HG02981 (cell line): ENCODE measurements around the gene KRTAP9-3.
"Not testable (repeated sequence)": the region's sequence is repeated elsewhere in the genome, so short reads cannot be mapped to it uniquely, and the experiment has no call there.

Experiments
- ATAC-seq: cut with Tn5 transposase; IDR thresholded peaks from one replicate; pipeline ENCODE4 v1.9.1; 2021; ENCODE audit warnings: mild to moderate bottlenecking, moderate library complexity; ENCODE audit not compliant: unreplicated experiment

Gene KRTAP9-3

DNA sequence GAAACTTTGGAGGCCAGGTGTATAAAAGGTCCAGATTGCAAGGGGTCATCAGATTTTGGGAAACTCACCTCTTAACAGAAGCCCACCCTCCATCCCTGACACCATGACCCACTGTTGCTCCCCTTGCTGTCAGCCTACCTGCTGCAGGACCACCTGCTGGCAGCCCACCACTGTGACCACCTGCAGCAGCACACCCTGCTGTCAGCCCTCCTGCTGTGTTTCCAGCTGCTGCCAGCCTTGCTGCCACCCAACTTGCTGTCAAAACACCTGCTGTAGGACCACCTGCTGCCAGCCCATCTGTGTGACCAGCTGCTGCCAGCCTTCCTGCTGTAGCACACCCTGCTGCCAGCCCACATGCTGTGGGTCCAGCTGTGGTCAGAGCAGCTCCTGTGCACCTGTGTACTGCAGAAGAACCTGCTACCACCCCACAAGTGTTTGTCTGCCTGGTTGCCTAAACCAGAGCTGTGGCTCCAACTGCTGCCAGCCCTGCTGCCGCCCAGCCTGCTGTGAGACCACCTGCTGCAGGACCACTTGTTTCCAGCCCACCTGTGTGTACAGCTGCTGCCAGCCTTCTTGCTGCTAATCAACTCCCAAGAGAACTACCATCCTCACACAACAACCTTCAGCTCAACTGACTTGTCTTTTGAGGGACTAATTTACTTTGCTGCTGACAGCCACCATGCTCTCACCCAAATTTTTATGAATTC is at the start of gene KRTAP9-3:
Gene KRTAP9-3 (plus strand): TSS at position 51 of the 707 bp plus-strand sequence. CDS start 53 bp downstream, at position 104.
- ATAC-seq: not testable (repeated sequence)

DNA sequence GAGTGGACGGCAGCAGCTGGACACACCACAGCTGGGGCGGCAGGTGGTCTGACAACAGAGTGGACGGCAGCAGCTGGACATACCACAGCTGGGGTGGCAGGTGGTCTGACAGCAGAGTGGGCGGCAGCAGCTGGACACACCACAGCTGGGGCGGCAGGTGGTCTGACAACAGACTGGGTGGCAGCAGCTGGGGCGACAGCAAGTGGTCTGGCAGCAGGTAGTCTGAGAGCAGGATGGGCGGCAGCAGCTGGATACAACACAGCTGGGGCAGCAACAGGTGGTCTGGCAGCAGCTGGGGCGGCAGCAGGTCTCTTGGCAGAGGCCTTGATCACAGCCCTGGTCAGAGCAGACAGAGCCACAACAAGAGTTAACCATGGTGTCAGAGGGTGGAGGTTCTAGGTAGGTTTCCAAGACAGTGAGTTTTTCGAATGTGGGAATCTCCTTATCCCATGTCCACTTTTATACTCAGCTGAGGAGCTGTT is 47.7 kb upstream of the KRTAP9-3 start, which contains the start of gene KRTAP4-1:
Gene KRTAP4-1 (minus strand): TSS at position 432 of the 482 bp plus-strand sequence. CDS start 57 bp downstream, at position 375.
- no peak for ATAC-seq

- ATAC-seq: no peak
These were observed 47.2 kb upstream of the KRTAP9-3 start for GRCh38 chr17:41185001-41185400.

DNA sequence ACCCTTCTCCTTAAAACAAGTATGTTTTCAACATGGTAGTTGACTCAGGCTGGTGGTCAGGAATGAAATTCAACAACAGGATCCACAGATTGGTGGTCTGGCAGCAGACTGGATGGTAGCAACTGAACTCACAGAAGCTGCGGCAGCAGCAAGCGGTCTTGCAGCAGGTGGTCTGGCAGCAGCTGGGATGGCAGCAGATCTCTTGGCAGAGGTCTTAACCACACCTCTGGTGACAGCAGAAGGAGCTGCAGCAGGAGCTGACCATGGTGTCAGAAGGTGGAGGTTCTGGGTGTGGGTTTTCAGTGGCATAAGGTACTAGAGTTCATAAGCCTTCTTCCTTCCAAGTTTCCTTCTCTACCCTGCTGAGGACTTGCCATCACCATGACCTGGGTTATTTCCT is 45.4 kb upstream of the KRTAP9-3 start:
- no peak for ATAC-seq

GRCh38 chr17:41189837-41190318 is 42.4 kb upstream of the KRTAP9-3 start, which contains the start of gene KRTAP9-1:
KRTAP9-1 (plus strand) TSS chr17:41189887; CDS start chr17:41189887, 0 bp downstream.
- not testable (repeated sequence) for ATAC-seq

DNA sequence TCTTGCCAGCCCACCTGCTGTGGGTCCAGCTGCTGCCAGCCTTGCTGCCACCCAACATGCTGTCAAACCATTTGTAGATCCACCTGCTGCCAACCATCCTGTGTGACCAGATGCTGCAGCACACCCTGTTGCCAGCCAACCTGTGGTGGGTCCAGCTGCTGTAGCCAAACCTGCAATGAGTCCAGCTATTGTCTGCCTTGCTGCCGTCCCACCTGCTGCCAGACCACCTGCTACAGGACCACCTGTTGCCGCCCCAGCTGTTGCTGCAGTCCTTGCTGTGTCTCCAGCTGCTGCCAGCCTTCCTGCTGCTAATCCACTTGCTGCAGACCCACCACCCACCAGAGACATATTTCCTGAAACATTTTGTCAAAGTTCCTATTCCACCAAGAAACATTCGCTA is 41.9 kb upstream of the KRTAP9-3 start:
- no peak for ATAC-seq

DNA sequence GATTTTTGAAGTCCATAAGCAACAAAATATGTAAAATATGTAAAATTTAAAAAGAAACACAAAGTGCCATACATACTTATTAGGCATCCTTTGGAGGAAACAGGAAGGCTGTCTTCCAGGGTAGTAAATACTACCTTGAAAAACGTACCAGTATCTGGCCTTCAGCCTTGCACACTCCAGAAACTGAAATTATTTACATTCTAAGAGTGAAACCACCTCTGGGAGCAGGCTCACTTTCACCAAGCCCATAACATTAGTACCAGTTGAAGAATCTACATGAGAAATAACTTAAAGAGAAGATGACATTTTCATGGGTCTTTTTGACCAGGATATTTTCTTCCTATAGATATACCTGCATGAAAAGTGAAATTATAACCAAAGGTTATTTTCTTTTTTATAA is 36.2 kb upstream of the KRTAP9-3 start:
- ATAC-seq: no peak

DNA sequence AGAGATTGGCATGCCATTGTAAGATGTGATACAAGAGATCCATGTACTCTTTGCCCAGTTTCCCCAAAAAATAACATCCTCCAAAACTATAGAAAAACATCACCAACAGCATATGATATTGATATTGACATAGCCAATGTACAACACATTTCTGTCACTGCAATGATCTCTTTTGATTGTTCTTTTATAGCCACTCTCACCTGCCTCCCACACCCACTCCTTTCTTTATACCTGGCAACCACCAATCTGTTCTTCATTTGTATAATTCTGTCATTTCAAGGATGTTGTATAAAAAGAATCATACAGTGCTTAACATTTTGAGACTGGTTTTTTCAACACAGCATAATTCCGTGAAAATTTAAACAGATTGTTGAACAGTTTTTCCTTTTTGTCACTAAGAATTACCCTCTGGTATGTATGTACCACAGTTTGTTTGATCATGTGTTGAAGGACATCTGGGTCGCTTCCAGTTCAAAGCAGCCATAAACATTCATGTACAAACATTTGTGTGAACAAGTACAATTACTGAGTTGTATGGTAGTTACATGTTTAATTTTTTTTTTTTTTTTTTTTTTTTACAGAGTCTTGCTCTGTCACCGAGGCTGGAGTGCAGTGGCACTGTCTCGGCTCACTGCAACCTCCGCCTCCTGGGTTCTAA is 32.7 kb upstream of the KRTAP9-3 start:
- no peak for ATAC-seq

- no peak for ATAC-seq
These were observed 20.3 kb upstream of the KRTAP9-3 start for GRCh38 chr17:41211845-41212466.

DNA sequence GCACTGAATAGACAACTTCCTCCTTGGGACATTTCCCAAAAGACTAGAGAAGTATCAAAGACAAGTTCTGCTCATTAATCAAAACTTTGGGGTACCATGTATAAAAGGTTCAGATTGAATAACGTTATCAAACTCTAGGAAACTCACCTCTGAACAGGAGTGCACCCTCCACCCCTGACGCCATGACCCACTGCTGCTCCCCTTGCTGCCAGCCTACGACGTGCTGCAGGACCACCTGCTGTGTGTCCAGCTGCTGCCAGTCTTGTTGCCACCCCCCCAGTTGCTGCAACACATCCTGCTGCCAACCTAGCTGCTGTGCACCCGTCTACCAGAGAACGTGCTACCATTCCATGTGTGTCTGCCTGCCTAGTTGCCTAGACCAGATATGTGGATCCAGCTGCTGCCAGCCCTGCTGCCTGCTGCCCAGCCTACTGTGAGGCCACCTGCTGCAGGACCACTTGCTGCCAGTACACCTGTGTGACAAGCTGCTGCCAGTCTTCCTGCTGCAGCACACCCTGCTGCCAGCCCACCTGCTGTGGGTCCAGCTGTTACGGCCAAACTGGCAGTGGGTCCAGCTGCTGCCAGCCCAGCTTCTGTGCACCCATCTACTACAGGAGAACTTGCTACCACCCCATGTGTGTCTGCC is 19.6 kb upstream of the KRTAP9-3 start:
- ATAC-seq: no peak

- no peak for ATAC-seq
These were observed 16.6 kb upstream of the KRTAP9-3 start for GRCh38 chr17:41215681-41216080.

DNA sequence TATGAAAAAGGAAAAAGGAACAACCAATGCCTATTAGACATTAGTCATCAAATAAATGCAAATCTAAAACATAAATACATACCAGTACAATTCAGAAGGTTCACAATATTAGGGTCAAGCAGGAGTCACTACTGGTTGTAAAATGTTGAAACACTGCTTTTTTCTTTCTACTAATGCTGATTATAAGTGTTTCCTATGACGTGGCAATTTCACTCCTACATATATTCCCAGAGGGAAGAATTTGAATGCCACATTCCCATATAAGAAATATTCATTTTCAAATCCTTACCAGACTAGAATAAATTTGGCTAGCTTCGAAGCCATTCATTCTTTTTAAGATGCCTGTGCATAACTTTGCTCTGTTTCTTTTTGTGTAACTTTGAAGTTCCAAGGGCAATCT is 8.4 kb upstream of the KRTAP9-3 start:
- ATAC-seq: no peak

DNA sequence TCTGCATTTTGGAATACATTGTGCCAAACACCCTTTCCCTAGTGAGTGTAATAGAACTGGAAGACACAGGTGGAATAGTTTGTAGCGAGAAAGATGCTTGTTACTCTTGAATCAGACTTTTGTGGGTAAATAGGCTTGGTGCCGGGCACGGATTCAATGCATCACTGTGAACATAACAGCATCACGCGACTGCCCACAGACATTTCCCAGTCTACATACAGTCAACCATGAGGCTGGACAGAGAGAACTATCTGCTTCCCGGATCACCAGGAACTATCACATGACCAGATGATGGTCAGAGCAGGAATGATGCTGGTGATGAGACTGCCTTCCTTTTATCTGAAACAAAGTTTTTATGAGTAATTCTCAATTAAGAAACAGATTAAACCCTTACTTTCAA is 6.2 kb upstream of the KRTAP9-3 start:
- ATAC-seq: no peak

DNA sequence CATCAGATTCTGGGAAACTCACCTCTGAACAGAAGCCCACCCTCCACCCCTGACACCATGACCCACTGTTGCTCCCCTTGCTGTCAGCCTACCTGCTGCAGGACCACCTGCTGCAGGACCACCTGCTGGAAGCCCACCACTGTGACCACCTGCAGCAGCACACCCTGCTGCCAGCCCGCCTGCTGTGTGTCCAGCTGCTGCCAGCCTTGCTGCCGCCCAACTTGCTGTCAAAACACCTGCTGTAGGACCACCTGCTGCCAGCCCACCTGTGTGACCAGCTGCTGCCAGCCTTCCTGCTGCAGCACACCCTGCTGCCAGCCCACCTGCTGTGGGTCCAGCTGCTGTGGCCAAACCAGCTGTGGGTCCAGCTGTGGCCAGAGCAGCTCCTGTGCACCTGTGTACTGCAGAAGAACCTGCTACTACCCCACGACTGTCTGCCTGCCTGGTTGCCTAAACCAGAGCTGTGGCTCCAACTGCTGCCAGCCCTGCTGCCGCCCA is 5.6 kb upstream of the KRTAP9-3 start, which contains the start of gene KRTAP9-2:
Gene KRTAP9-2 (plus strand): TSS at position 51 of the 498 bp plus-strand sequence. CDS start 7 bp downstream, at position 58.
- ATAC-seq: not testable (repeated sequence)

- no peak for ATAC-seq
These were observed 2.2 kb upstream of the KRTAP9-3 start for GRCh38 chr17:41230094-41230493.

DNA sequence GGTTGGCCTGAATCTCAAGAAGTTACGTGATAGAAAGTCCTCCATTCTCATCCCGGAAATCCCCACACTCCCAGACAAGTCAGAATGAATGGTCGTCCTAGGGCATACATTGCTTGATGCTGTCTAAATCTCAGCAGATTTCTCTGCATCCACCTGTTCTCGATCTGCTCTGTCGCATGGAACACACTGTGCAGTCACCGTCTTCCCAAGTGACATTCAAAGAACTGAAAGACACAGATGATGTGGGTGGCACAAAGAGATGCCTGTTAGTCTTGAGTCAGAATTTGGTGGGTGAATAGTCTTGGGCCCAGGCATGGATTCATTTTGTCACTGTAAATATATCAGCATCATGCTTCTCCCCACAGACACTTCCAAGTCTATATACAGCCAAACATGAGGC is 518 bp upstream of the KRTAP9-3 start:
- ATAC-seq: no peak

- not testable (repeated sequence) for ATAC-seq
These were observed 4.9 kb downstream of the KRTAP9-3 start for GRCh38 chr17:41237116-41237515.

GRCh38 chr17:41237949-41238437 is 5.7 kb downstream of the KRTAP9-3 start, which contains the start of gene KRTAP9-8:
KRTAP9-8 (plus strand) TSS chr17:41237999; CDS start chr17:41238052, 53 bp downstream.
- ATAC-seq: not testable (repeated sequence)

DNA sequence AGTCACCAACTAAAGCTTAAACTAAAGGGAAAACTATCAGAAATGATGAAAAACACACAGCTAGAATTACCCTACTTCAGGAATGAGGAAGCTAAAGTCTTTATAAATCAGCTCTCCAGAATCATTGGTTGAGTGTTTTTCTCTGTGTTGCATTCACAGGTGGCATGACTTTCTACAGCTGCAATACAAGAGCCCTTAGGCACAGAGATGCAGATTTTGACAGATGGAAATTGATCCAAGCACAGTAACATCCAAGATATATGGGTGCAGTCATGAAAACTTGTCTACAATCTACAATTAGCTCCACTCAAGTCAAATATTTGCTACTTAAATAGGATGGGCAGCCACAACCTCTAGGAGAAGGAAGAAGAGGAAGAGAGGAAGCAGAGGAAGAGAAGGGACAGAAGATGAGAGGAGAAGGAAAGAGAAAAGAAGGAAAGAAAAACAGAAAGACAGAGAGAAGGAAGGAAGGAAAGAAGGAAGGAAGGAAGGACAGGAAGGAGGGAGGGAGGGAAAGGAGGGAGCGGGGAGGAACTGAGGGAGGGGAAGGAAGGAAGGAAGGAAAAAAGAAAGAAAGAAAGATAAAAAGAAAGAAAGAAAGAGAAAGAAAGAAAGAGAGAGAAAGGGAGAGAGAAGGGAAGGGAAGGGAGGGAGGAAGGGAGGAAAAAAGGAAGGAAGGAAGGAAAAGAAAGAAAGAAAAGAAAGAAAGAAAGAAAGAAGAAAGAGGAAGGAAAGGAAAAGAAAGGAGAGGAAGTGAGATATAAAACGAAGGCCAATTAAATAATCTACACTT is 14.9 kb downstream of the KRTAP9-3 start:
- ATAC-seq: not testable (repeated sequence)
